ENCODE measurements around the gene ATP5ME.

- TF ChIP-seq ZNF274 (IDR thresholded peaks at IDR 0.05; ENCODE audit: low read depth, low read length) = no peak
- TF ChIP-seq YY1 (IDR thresholded peaks at IDR 0.05; ENCODE audit: insufficient read depth, insufficient read length) = no peak
- no peak for TF ChIP-seq SUZ12 (IDR thresholded peaks at IDR 0.05; ENCODE audit: extremely low read depth, insufficient read depth, insufficient read length)
Measured at GRCh38 chr4:656436-657337, 17.4 kb downstream of the ATP5ME start.
